Fibroblast of pulmonary artery (primary cell): ENCODE results near the gene SLC35B1.

Source experiments
- DNase-seq: peaks from one replicate; pipeline ENCODE4 v3.0.0-alpha.2; 2010; ENCODE audit warnings: low read depth
- H3K4me3 ChIP-seq: replicated peaks from 2 replicates; pipeline ENCODE4 v1.5.1; 2011; ENCODE audit warnings: low read depth, mild to moderate bottlenecking, control low read depth, low read length, moderate library complexity
- TF ChIP-seq, protein P1 (sequence below): IDR thresholded peaks from 2 replicates; pipeline ENCODE4 v1.5.1; 2011; ENCODE audit warnings: mild to moderate bottlenecking, control low read depth, low read length, inconsistent platforms; ENCODE audit errors: missing control alignments

Gene SLC35B1

DNA sequence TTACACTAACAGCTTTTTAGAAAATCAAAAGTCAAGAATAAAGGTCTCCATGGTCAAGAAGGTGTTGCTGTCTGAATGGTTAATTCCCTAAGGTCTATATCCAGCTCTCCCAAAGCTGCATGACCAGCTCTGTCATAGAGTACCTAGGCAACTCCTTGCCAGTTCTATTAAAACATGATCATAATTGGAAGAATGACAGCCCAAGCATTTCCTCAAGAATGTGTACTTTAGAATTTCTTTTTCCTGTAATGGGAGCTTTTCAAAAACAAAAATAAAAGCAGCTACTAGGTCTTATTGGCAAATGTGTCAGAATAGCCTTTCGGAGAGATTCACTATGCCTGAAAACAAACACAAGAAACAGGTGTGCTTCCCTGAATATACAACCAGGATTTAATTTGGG, 37.8 kb downstream of the SLC35B1 start:
- no peak overlapping the region for H3K4me3 ChIP-seq
- DNase-seq = no peak
- TF ChIP-seq, protein P1, sequence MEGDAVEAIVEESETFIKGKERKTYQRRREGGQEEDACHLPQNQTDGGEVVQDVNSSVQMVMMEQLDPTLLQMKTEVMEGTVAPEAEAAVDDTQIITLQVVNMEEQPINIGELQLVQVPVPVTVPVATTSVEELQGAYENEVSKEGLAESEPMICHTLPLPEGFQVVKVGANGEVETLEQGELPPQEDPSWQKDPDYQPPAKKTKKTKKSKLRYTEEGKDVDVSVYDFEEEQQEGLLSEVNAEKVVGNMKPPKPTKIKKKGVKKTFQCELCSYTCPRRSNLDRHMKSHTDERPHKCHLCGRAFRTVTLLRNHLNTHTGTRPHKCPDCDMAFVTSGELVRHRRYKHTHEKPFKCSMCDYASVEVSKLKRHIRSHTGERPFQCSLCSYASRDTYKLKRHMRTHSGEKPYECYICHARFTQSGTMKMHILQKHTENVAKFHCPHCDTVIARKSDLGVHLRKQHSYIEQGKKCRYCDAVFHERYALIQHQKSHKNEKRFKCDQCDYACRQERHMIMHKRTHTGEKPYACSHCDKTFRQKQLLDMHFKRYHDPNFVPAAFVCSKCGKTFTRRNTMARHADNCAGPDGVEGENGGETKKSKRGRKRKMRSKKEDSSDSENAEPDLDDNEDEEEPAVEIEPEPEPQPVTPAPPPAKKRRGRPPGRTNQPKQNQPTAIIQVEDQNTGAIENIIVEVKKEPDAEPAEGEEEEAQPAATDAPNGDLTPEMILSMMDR = no peak

GRCh38 chr17:49667854-49668253, 39.9 kb downstream of the SLC35B1 start:
- no peak overlapping the region for H3K4me3 ChIP-seq
- TF ChIP-seq, protein P1 = no peak
- DNase-seq = no peak

DNA sequence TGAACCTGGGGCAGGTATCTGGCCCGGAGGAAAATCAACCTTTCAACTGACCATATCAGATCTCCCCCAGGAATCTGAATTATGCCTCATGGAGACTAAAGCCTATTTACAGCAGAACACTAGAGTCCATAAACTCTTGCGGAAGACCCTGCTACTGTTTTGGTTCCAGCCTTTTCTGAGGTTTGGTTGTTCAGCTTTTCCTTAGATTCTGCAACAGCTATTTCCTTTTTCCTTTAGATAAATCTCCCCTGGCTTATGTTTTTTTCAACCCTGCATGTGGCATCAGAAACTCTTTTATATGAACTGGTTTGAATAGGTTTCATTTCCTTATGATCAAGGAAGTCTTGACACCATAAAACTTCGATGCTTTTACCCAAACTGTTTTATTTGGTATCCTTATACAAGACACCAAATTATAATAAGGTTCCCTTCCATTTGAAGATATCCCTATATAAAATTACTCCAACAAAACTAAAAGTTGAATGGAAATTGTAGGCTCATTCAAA, 43.0 kb downstream of the SLC35B1 start:
- DNase-seq = no peak
- TF ChIP-seq, protein P1 = no peak
- no peak overlapping the region for H3K4me3 ChIP-seq

- TF ChIP-seq, protein P1 = no peak
- no peak for DNase-seq
Measured at GRCh38 chr17:49659661-49660382, 47.9 kb downstream of the SLC35B1 start.

GRCh38 chr17:49656247-49656646, 51.5 kb downstream of the SLC35B1 start:
- H3K4me3 ChIP-seq = no peak overlapping the region
- no peak for DNase-seq
- TF ChIP-seq, protein P1 = no peak

More at GRCh38 chr17:49659661-49660382, 47.9 kb downstream of the SLC35B1 start:
- no peak overlapping the region for H3K4me3 ChIP-seq
